Activated effector memory CD4-positive, alpha-beta T cell treated with anti-CD3 and anti-CD28 coated beads, Interleukin-2, amount 50 U/mL, for 16 hours (primary cell): ENCODE data around the gene POGK.
A peak's percentile ranks its signal among the peaks of the same experiment; 100 is the strongest.
"Not testable (repeated sequence)": the region's sequence is repeated elsewhere in the genome, so short reads cannot be mapped to it uniquely, and the experiment has no call there.

ENCODE experiments used
- DNase-seq: peaks from one replicate; pipeline ENCODE4 v3.0.0-alpha.2; 2020

Gene POGK

GRCh38 chr1:166857995-166858394, 18.7 kb downstream of the POGK start:
- no peak for DNase-seq

GRCh38 chr1:166858726-166859419, 19.6 kb downstream of the POGK start:
- DNase-seq, result no peak

GRCh38 chr1:166859597-166859996, 20.3 kb downstream of the POGK start:
- DNase-seq, result no peak

- DNase-seq, result no peak
Observed at GRCh38 chr1:166865926-166866325, 26.7 kb downstream of the POGK start.

- DNase-seq, result no peak
Observed at GRCh38 chr1:166868639-166869038, 29.4 kb downstream of the POGK start.

GRCh38 chr1:166869318-166870099, 30.2 kb downstream of the POGK start:
- DNase-seq, result no peak

DNA sequence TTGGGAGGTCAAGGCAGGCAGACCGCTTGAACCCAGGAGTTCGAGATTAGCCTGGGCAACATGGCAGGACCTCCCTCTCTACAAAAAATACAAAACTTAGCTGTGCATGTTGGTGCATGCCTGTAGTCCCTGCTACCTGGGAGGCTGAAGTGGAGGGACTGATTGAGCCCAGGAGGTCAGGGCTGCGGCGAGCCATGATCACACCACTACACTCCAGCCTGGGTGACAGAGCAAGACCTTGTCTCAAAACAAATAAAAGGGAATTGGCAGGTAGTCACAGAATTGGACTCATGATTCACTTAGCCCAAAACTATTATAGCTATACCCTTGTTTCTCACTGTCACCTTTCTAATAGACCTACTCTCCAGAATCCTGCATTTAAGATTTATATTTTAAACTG, 31.3 kb downstream of the POGK start:
- DNase-seq, result no peak

DNA sequence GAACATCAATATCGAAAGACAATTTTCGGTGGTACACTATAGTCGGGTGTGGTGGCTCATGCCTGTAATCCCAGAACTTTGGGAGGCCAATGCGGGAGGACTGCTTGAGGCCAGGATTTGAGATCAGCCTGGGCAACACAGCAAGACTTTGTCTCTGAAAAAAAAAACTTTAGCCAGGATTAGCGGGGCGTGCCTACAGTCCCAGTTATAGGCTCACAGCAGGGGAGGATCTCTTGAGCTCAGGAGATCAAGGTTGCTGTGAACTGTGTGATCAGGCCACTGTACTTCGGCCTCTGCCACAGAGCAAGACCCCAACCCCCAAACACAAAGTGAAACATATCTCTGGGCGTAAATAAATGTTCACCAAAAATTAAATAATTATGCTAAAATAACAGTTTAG, 35.2 kb downstream of the POGK start:
- no peak for DNase-seq

GRCh38 chr1:166875302-166875733, 36.0 kb downstream of the POGK start:
- no peak for DNase-seq

DNA sequence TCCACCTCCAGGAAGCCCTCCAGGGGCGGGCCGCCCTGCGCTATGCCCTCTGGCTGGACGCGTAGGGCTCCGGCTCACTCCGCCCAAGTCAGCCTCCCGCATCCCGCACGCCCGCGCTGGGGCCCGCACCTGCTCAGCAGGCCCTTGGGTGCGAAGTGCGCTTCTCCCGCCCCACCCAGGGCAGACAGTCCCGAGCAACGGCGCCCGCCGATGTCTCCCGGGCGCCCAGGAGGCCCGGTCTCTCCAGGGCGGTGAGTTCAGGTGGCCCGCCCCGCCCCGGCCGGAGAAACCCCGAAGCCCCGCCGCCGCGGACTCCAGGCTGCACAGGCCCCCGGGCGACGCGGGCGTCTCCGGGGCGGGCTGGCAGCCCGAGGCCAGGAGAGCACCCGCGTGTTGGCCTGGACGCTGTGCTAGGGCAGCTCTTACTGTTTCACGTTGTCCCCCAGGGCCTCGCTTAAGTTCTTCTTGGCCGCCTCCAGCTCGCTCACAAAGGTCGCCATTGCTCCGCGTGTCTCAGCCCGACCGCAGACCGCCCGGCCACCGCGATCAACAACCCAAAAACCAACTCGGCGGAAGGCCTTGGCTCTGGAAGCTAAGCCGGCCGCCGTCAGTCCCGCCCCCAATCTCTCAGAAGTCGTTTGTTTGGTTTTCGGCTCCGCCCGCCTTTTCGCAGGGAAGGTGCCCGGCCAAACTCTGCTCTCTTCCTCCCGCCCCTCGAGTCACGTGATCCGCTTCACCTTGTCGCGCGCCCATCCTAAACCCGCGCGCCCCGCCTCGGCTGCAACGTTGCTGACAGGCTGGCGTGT, 36.7 kb downstream of the POGK start, which contains the start of gene TADA1:
TSS of gene TADA1 (minus strand) at position 531 of the 806 bp plus-strand sequence. CDS start at position 500, 31 bp downstream.
- peak; percentile 99 for DNase-seq

DNA sequence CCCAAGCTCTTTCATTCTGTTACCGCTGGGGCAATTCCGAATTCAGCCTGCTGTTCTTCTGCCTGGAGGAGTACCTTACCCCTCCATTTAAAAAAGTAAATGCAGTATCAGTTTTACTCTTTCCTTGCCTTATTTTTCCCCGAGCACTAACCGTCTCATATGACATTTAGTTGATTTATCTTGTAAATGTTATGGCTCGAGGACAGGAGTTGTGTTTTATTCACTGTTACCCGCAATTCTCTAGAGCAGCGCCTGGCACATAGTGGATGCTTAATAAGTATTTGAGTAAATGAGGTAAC, 37.2 kb downstream of the POGK start:
- DNase-seq, result no peak

DNA sequence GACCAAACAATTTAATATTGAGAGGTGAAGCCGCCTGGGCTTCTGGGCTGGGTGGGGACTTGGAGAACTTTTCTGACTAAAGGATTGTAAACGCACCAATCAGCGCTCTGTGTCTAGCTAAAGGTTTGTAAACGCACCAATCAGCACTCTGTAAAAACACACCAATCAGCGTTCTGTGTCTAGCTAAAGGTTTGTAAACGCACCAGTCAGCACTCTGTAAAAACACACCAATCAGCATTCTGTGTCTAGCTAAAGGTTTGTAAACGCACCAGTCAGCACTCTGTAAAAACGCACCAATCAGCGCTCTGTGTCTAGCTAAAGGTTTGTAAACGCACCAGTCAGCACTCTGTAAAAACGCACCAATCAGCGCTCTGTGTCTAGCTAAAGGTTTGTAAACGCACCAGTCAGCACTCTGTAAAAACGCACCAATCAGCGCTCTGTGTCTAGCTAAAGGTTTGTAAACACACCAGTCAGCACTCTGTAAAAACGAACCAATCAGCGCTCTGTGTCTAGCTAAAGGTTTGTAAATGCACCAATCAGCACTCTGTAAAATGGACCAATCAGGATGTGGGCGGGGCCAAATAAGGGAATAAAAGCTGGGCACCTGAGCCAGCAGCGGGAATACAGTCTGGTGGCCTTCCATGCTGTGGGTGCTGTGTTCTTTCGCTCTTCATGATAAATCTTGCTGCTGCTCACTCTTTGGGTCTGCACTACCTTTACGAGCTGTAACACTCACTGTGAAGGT, 39.1 kb downstream of the POGK start:
- not testable (repeated sequence) for DNase-seq

GRCh38 chr1:166882893-166883292, 43.6 kb downstream of the POGK start:
- no peak for DNase-seq

DNA sequence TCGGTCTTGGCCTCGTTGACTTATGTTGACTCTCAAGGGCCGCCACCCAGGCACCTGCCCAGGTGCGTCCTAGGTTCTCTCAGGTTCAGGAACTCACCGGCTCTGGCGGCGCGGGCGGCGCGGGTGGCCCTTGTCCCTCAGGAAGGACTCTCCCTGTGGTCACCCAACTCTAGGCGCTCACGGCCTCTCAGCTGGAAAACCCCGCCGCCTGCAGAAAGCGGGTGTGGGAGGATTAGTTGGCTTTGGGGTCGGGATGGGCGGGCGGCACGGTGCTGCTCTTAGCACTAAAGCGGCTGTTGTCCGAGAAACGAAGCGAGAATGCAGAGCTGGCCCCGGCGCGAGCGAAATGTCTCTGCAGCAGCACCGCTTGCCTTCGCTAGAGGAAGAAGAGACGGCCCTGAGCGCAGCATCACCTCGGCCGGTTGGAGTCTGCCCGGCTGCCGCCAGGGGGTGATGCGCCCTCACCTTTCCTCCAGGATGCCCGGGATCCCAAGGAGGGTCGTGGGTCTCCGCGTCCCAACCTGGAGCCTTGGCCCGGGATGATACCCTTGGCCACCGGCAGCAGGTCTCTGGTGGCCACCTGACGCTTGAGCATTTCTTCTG, 44.9 kb downstream of the POGK start:
- peak; percentile 68 for DNase-seq

GRCh38 chr1:166884971-166885370, 45.7 kb downstream of the POGK start:
- DNase-seq, result no peak

DNA sequence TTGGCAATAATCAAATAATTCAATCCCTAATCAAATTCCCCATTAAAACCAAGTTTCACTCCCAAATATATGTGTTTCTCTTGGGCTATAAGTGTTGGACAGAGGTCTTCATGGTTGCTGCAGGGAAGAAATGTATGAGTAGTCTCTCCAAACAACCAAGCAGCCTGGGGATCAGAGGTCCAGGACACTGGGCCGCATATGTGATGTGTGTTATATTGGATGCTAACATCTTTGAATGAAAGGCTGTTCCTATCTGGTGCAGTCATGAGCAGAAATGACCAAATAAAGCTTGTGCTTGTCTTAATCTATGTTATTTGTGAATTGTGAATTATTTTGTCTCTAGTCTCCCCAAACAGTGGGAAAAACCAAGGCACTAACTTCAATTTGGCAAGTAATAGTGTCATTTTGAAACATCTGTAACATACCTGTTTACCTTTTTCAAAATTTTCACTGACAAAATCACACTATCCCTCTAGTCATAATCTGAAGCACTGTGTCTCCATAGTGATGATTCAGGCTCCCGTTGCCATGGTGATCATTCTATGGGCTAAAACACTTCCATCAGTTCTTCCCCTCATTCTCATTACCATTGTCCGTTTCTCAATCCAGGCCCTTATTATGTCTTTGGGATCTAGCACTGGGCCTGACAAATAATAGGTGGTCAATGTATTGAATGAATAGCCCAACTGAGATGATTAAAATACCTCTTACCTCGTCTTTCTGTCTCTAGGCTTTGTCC, 49.3 kb downstream of the POGK start:
- no peak for DNase-seq

DNA sequence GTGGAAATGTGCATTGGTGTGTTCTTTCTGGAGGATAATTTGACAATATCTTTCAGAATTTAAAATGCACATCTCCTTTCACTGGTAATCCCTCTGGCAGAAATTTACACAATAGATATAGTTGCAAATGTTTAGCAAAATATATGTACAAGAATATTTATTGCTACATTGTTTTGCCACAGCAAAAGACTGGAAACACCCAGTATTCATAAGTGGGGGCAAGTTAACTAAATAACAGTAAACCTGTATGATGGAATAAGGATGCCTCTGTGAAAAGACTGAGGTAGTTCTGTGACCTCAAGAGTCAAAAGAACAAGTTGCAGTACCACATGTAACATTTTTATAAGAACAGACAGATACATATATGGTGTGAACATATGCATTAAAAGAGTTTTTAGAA, 50.5 kb downstream of the POGK start:
- no peak for DNase-seq

- DNase-seq, result no peak
Observed at GRCh38 chr1:166895766-166896165, 56.5 kb downstream of the POGK start.

DNA sequence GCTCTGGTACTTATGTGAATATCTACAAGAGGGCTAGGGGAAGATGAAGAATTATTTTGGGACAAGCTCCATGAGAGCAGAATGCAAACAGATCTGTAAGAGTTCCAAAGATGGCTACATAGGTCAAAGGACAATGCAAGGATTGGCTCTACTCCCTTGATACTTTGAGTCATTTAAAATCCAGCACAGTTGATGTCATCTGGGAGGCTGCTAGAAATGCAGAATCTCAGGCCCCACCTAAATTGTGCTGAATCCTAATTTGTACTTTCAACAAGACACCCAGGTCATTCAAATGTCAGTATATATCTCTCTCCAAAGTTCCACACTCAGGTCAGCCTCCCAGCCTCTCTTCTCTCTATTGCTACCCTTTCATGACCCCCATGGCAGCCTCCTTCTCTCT, 60.5 kb downstream of the POGK start:
- no peak for DNase-seq

DNA sequence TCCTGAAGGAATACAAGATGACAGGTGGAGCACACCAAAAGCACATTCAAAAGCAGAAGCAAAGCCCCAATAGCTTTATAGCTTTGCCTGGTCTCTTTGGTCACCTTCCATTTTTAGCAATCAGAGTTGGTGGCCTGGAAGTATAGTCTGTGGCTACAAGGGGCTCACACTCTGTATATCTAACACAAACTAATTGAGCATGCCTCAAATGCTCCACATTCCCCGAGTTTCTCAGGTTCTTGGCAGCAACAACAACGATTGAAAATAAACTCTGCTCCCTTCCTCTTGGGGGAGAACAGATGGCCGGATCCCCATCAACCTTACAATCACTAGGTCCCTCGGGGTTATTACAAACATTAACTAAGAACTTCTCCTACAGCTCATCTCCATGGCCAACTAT, 61.7 kb downstream of the POGK start:
- no peak for DNase-seq

- no peak for DNase-seq
Observed at GRCh38 chr1:166902279-166902678, 63.0 kb downstream of the POGK start.

DNA sequence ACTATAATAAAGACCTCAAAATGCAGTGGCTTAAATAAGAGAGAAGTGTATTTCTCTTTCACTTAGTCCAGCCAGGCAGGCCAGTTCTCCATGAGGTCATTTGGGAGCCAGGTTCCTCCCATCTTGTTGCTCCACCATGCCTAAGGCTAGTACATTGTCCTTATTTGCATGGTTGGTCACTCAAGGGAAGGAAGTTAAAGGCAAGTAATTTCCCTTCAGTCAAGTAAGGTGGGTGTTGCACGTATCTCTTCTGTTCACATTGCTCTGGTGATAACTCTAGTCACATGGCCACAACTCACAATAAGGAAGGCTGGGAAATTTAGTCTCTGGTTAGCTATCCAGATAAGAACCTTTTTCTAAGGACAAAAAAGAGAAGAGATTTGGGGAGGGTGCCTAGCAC, 64.0 kb downstream of the POGK start:
- DNase-seq, result no peak
